Hepatocyte (in vitro differentiated cells): ENCODE results near the gene OR13J1. TPM values are rescaled to one million over a fixed set of nuclear protein-coding genes. Genes with fewer than 3 reads are reported as not detected.
A peak's percentile ranks its signal among the peaks of the same experiment; 100 is the strongest.

Source experiments
- DNase-seq: peaks from one replicate; pipeline ENCODE4 v3.0.0-alpha.2; 2016; ENCODE audit warnings: low spot score
- H2AFZ ChIP-seq: fragments of 200-600 bp; sonication (generic); 2 replicates; pipeline ENCODE4 v1.6.0; 2016; ENCODE audit warnings: antibody characterized with exemption, mild to moderate bottlenecking
- H3K27ac ChIP-seq: fragments of 200-600 bp; sonication (generic); 2 replicates; pipeline ENCODE4 v1.5.1; 2016; ENCODE audit warnings: mild to moderate bottlenecking
- H3K27me3 ChIP-seq: fragments of 200-600 bp; sonication (generic); 2 replicates; pipeline ENCODE4 v1.6.1; 2016
- H3K36me3 ChIP-seq: fragments of 200-600 bp; sonication (generic); replicated peaks from 2 replicates; pipeline ENCODE4 v1.5.1; 2016; ENCODE audit warnings: low read depth; ENCODE audit not compliant: insufficient read depth
- H3K4me1 ChIP-seq: fragments of 200-600 bp; sonication (generic); 2 replicates; pipeline ENCODE4 v1.5.1; 2016; ENCODE audit warnings: mild to moderate bottlenecking, moderate library complexity; ENCODE audit not compliant: insufficient read depth
- H3K4me2 ChIP-seq: fragments of 200-600 bp; sonication (generic); 2 replicates; pipeline ENCODE4 v1.6.0; 2016
- H3K4me3 ChIP-seq: fragments of 200-600 bp; sonication (generic); 2 replicates; pipeline ENCODE4 v1.5.1; 2016; ENCODE audit warnings: mild to moderate bottlenecking
- H3K79me2 ChIP-seq: fragments of 200-600 bp; sonication (generic); 2 replicates; pipeline ENCODE4 v1.6.0; 2017; ENCODE audit warnings: mild to moderate bottlenecking
- H3K9me2 ChIP-seq: fragments of 200-600 bp; sonication (generic); replicated peaks from 2 replicates; pipeline ENCODE4 v1.6.0; 2017; ENCODE audit warnings: mild to moderate bottlenecking; ENCODE audit not compliant: insufficient read depth
- H3K9me3 ChIP-seq: fragments of 200-600 bp; sonication (generic); 2 replicates; pipeline ENCODE4 v1.5.1; 2016; ENCODE audit warnings: low read depth, mild to moderate bottlenecking
- H4K20me1 ChIP-seq: fragments of 200-600 bp; sonication (generic); 2 replicates; pipeline ENCODE4 v1.6.0; 2016; ENCODE audit warnings: mild to moderate bottlenecking; ENCODE audit not compliant: insufficient read depth, poor library complexity, severe bottlenecking
- EZH2 ChIP-seq: fragments of 200-600 bp; sonication (generic); IDR thresholded peaks from 2 replicates; pipeline ENCODE4 v1.6.1; 2016; ENCODE audit warnings: antibody characterized with exemption, mild to moderate bottlenecking, borderline replicate concordance
- EZH2phosphoT487 ChIP-seq: fragments of 200-600 bp; sonication (generic); IDR thresholded peaks from one replicate; pipeline ENCODE4 v1.6.1; 2018; ENCODE audit warnings: antibody characterized with exemption, mild to moderate bottlenecking, low read depth, moderate library complexity; ENCODE audit not compliant: unreplicated experiment, severe bottlenecking
- WGBS: methylation state at CpG from one replicate; pipeline ENCODE4 v1.1.6; 2016; ENCODE audit warnings: low lambda C conversion rate; ENCODE audit errors: missing lambda C conversion rate; 5-methylcytosine and 5-hydroxymethylcytosine counted together
- polyA plus RNA-seq: library from polyadenylated mRNA; unstranded; fragments of >200 nt; fragmentation: Nextera tagmentation; extraction: Ambion mirVana; gene quantifications from 2 replicates; pipeline ENCODE4 v1.2.1, GENCODE V29; 2016
- total RNA-seq: library from RNA; depleted of rRNA; stranded (reverse); fragments of >200 nt; gene quantifications from 2 replicates; pipeline ENCODE4 v1.2.3, GENCODE V29; 2014
- TF ChIP-seq, protein P1 (sequence below): fragments of 200-600 bp; sonication (generic); IDR thresholded peaks from 2 replicates; pipeline ENCODE4 v1.5.1; 2016; ENCODE audit warnings: antibody characterized with exemption, mild to moderate bottlenecking; ENCODE audit not compliant: poor library complexity

Gene OR13J1
- total and polyA plus RNA-seq, 2 experiments from 2014 or later = not detected

DNA sequence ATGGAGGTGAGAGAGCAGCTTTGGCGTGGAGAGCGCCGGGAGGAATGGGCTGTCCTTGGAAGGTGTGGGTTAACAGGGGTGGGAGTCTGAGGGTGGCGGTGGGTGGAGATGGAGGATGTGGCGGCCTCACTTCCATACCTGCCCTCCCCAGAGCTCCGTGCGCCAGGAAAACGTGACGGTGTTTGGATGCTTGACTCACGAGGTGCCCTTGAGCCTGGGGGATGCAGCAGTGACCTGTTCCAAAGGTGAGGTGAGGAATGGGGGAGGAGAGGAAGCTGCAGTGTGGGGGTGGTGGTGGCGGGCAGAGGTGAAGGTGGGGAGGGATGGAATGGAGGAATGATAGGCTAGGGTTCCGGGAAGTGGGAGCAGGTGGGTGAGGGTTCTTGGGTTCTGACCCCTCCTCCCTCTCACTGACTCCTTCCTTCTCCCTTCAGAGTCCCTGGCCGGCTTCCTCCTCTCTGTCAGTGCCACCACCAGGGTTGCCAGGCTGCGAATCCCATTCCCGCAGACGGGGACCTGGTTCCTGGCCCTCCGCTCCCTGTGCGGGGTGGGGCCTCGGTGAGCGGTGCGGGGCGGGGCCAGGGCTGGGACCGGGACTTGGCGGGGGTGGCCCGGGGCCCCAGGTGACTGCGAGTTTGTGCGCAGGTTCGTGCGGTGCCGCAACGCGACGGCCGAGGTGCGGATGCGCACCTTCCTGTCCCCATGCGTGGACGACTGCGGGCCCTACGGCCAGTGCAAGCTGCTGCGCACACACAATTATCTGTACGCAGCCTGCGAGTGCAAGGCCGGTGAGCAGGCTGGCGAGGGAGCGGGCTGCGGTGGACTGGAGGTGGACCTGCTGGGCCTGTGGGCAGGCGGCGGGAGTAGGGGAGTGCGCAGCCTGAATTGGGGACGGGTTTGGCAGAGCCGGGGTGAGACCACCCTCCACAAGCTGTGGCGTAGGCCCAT, 24.1 kb downstream of the OR13J1 start:
- WGBS = 47% methylated on average over 22 of the region's 53 CpGs
- H3K9me3 ChIP-seq = no peaks in the 10 kb centered on the region
- TF ChIP-seq EZH2 (no peak), EZH2phosphoT487 (no peak)
- TF ChIP-seq, protein P1, sequence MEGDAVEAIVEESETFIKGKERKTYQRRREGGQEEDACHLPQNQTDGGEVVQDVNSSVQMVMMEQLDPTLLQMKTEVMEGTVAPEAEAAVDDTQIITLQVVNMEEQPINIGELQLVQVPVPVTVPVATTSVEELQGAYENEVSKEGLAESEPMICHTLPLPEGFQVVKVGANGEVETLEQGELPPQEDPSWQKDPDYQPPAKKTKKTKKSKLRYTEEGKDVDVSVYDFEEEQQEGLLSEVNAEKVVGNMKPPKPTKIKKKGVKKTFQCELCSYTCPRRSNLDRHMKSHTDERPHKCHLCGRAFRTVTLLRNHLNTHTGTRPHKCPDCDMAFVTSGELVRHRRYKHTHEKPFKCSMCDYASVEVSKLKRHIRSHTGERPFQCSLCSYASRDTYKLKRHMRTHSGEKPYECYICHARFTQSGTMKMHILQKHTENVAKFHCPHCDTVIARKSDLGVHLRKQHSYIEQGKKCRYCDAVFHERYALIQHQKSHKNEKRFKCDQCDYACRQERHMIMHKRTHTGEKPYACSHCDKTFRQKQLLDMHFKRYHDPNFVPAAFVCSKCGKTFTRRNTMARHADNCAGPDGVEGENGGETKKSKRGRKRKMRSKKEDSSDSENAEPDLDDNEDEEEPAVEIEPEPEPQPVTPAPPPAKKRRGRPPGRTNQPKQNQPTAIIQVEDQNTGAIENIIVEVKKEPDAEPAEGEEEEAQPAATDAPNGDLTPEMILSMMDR = no peak
- no peaks in the 10 kb centered on the region for H3K27me3 ChIP-seq
- H3K9me2 ChIP-seq = no peaks in the 10 kb centered on the region
- no peak overlapping the region for H2AFZ ChIP-seq
- no peaks in the 10 kb centered on the region for H4K20me1 ChIP-seq
- DNase-seq = peak; percentile 55
- peak overlapping the region; percentile 68 for H3K4me2 ChIP-seq
- H3K27ac ChIP-seq = peak overlapping the region; percentile 74
- H3K4me3 ChIP-seq = no peak overlapping the region
- H3K36me3 ChIP-seq = no peaks in the 10 kb centered on the region
- H3K4me1 ChIP-seq = peaks cover 24% of the 10 kb centered on the region
- no peaks in the 10 kb centered on the region for H3K79me2 ChIP-seq

GRCh38 chr9:35844628-35845270, 25.5 kb downstream of the OR13J1 start:
- DNase-seq = peak; percentile 76
- peak overlapping the region; percentile 74 for H3K27ac ChIP-seq
- WGBS = 46% methylated on average over 7 of the region's 7 CpGs
- H3K27me3 ChIP-seq = no peaks in the 10 kb centered on the region
- H3K4me3 ChIP-seq = no peak overlapping the region
- no peak overlapping the region for H2AFZ ChIP-seq
- H3K36me3 ChIP-seq = no peaks in the 10 kb centered on the region
- no peaks in the 10 kb centered on the region for H4K20me1 ChIP-seq
- H3K9me2 ChIP-seq = no peaks in the 10 kb centered on the region
- no peak for TF ChIP-seq EZH2
- TF ChIP-seq, protein P1 = no peak
- TF ChIP-seq EZH2phosphoT487 = no peak
- H3K79me2 ChIP-seq = no peaks in the 10 kb centered on the region
- peaks cover 24% of the 10 kb centered on the region for H3K4me1 ChIP-seq
- H3K9me3 ChIP-seq = no peaks in the 10 kb centered on the region
- no peak overlapping the region for H3K4me2 ChIP-seq

GRCh38 chr9:35842795-35843194, 27.4 kb downstream of the OR13J1 start:
- TF ChIP-seq EZH2 (no peak), EZH2phosphoT487 (no peak)
- TF ChIP-seq, protein P1 = no peak
- Histone ChIP-seq H2AFZ (no peak overlapping the region), H3K4me2 (no peak overlapping the region), H3K27me3 (no peaks in the 10 kb centered on the region), H3K27ac (no peak overlapping the region), H4K20me1 (no peaks in the 10 kb centered on the region), H3K36me3 (no peaks in the 10 kb centered on the region), H3K4me3 (no peak overlapping the region), H3K4me1 (peaks cover 24% of the 10 kb centered on the region), H3K79me2 (no peaks in the 10 kb centered on the region), H3K9me2 (no peaks in the 10 kb centered on the region), H3K9me3 (no peaks in the 10 kb centered on the region)
- DNase-seq = no peak
- 94% methylated on average over 3 of the region's 3 CpGs for WGBS
